ENCODE data around the gene BMPER.

Gene BMPER

DNA sequence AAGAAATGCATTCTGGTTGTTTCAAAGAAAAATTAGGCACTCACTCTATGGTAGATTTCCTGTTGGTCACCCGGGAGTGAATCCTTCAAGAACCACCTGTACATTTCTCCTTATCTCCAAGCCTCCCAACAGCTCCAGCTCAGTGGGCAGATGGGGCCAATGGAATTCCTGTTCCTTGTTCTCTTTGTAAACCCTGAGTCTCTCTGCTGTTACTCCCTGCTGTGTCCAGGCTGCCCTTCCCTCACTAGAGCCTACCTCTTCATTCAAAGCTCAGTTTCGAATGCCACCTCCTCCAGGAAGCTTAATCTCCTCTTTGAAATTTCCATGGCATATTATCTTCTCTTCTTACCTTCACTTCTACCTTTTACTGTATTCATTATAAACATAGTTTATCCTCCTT, 3.5 kb upstream of the BMPER start:
- Histone ChIP-seq H3K4me3 (replicated peaks; ENCODE audit: low read depth, low read length) (no peak overlapping the region), H3K27me3 (replicated peaks; ENCODE audit: control insufficient read depth, insufficient read depth, low read length) (no peaks in the 10 kb centered on the region; the same call in 1 of the 2 replicates), H3K36me3 (ENCODE audit: control insufficient read depth, insufficient read depth, low read length) (no peaks in the 10 kb centered on the region)
- no peak for TF ChIP-seq CTCF (IDR thresholded peaks at IDR 0.05; ENCODE audit: insufficient read depth, low read length, poor library complexity, severe bottlenecking)
- no peak for DNase-seq (ENCODE audit: extremely low read depth, insufficient read length)

DNA sequence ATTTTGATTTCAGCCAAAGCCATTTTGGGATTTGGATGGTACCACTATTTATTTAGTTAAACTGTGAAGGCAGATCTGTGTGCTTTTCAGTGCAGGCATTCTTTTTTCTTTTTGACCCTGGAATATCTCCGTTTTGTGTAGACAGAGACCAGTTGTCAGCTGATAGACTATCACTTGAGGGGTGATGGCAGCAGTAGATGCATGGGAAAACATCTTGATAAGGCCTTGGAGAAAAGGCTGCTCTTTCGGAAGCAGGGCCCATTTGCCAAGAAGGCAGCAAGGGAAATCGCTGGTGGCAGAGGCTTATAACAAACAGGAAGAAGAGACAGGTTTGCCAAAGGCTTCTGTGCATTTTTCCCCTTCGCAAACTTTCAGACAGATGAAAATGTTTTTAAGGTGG, 2.6 kb upstream of the BMPER start:
- no peak for TF ChIP-seq CTCF (IDR thresholded peaks at IDR 0.05; ENCODE audit: insufficient read depth, low read length, poor library complexity, severe bottlenecking)
- Histone ChIP-seq H3K36me3 (ENCODE audit: control insufficient read depth, insufficient read depth, low read length) (no peaks in the 10 kb centered on the region), H3K27me3 (replicated peaks; ENCODE audit: control insufficient read depth, insufficient read depth, low read length) (no peaks in the 10 kb centered on the region; the same call in 1 of the 2 replicates), H3K4me3 (replicated peaks; ENCODE audit: low read depth, low read length) (no peak overlapping the region)
- DNase-seq (ENCODE audit: extremely low read depth, insufficient read length), result no peak

GRCh38 chr7:33903791-33904680, 1.3 kb upstream of the BMPER start:
- H3K27me3 ChIP-seq (replicated peaks; ENCODE audit: control insufficient read depth, insufficient read depth, low read length), result no peaks in the 10 kb centered on the region; the same call in 1 of the 2 replicates
- TF ChIP-seq CTCF (IDR thresholded peaks at IDR 0.05; ENCODE audit: insufficient read depth, low read length, poor library complexity, severe bottlenecking), result no peak
- no peaks in the 10 kb centered on the region for H3K36me3 ChIP-seq (ENCODE audit: control insufficient read depth, insufficient read depth, low read length)
- peak; percentile 13 for DNase-seq (ENCODE audit: extremely low read depth, insufficient read length)
- H3K4me3 ChIP-seq (replicated peaks; ENCODE audit: low read depth, low read length), result peak overlapping the region; percentile 40

DNA sequence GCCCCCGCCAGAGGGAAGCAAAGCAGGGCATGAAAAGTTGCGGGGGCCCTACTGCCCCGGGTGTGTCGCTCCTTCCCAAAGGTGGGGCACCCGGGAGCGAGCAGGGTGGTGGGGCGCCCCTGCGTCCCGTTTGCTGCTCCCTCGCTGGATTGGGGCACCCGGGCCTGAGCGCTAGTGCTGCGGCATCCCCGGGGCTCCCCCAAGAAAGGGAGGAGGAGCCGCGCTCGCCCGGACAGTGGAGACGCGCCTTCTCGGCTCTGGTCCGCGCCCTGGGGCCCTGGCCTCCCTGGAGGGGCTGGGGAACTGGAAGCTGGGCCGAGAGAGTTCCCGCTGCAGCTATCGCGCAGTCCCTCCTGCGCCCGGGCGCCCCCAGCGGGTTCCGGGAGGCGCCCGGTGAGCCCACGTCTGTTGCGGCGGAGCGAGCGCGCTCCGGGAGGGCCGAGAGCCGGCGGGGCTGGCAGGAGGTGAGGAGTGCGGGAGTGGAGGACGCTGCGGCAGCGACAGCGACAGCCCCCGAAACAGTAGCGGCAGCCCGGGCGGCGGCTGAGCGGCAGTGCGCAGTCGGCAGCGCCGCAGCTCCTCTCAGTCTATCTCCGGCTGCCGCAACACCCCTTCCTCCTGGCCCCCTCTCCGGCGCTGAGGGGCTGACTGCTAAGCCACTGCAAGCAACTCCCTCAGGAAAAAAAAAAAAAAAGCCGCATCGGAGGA, 504 bp upstream of the BMPER start:
- Histone ChIP-seq H3K4me3 (replicated peaks; ENCODE audit: low read depth, low read length) (peak overlapping the region; percentile 40), H3K36me3 (ENCODE audit: control insufficient read depth, insufficient read depth, low read length) (no peaks in the 10 kb centered on the region), H3K27me3 (replicated peaks; ENCODE audit: control insufficient read depth, insufficient read depth, low read length) (no peaks in the 10 kb centered on the region; the same call in 1 of the 2 replicates)
- peak; percentile 28 for DNase-seq (ENCODE audit: extremely low read depth, insufficient read length)
- TF ChIP-seq CTCF (IDR thresholded peaks at IDR 0.05; ENCODE audit: insufficient read depth, low read length, poor library complexity, severe bottlenecking), result peak; percentile 11

DNA sequence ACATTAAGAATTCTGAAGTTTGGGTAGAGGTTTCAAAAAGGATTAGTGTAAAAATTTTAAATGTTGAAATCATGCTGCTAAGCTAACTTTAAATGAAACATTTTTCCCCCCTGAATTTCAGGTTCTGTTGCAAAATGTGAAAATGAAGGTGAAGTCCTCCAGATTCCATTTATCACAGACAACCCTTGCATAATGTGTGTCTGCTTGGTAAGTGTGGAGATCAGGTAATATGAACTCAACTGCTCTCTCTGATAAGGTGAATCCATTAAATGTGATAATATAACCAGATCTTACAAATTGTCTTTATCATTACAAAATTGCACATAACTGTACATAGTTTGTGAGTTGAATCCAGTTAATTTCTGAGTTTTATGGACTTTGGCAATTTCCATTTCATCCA, 1.4 kb downstream of the BMPER start:
- DNase-seq (ENCODE audit: extremely low read depth, insufficient read length), result no peak
- no peaks in the 10 kb centered on the region; the same call in 1 of the 2 replicates for H3K27me3 ChIP-seq (replicated peaks; ENCODE audit: control insufficient read depth, insufficient read depth, low read length)
- no peak for TF ChIP-seq CTCF (IDR thresholded peaks at IDR 0.05; ENCODE audit: insufficient read depth, low read length, poor library complexity, severe bottlenecking)
- no peaks in the 10 kb centered on the region for H3K36me3 ChIP-seq (ENCODE audit: control insufficient read depth, insufficient read depth, low read length)
- H3K4me3 ChIP-seq (replicated peaks; ENCODE audit: low read depth, low read length), result no peak overlapping the region
